A549 treated with DMSO at 1 μM for 4 hours (cell line): ENCODE data around the gene ZNF791. TPM values are rescaled to one million over a fixed set of nuclear protein-coding genes. Genes with fewer than 3 reads are reported as not detected.

Experiments
- total RNA-seq: library from RNA; stranded (reverse); fragments of 200-300 nt; extraction: Qiagen RNA extraction; gene quantifications from 5 replicates; pipeline ENCODE4 v1.2.3, GENCODE V29; 2022; ENCODE audit warnings: low read depth

ZNF791 gene
- 4.7 to 6.6 TPM (median 6.2 TPM) in 5 replicates for total RNA-seq

DNA sequence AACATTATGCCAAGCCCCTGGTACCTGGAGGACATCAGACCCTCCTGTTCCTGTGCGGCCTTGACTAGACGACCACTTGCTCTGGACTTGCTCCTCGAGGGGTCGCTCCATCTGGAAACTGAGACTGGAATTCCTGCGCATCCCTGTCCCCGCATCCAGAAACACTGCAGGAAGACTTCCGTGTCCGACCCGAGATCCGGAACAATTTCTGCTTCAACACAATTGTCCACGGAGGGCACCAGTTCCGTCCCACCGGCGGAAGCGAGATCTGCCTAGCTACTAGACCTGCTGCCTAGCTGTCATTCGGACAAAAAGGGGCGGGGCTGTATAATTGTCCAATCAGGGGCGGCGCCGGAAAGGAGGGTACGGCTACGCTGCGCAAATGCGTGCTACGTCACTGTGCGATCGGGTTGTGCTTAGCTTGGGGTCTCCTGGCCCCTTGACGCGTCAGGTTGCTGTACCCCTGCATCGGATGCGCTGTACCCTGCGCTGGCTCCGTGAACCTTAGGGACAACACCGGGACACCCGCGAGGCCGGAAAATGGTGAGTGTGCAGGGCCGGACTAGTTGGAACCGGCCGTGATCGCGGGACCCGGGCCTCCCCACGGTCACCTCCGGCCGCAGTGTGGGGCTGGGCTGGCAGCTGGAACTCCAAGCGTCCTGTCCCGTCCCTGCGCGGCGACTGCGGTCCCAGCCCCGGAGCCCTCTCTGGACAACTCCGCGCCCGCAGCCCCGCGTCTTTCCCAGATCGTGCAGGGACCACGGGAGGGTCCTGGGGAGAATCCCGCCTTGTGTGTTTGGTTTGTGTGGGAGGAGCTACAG lies at the start of gene ZNF791, which contains the start of gene ZNF490:
ZNF791 (plus strand) TSS at position 381 of the 821 bp plus-strand sequence; CDS start at position 541, 160 bp downstream.
ZNF490 (minus strand) TSS at position 274 of the 821 bp plus-strand sequence; CDS start at position 141, 133 bp downstream.

DNA sequence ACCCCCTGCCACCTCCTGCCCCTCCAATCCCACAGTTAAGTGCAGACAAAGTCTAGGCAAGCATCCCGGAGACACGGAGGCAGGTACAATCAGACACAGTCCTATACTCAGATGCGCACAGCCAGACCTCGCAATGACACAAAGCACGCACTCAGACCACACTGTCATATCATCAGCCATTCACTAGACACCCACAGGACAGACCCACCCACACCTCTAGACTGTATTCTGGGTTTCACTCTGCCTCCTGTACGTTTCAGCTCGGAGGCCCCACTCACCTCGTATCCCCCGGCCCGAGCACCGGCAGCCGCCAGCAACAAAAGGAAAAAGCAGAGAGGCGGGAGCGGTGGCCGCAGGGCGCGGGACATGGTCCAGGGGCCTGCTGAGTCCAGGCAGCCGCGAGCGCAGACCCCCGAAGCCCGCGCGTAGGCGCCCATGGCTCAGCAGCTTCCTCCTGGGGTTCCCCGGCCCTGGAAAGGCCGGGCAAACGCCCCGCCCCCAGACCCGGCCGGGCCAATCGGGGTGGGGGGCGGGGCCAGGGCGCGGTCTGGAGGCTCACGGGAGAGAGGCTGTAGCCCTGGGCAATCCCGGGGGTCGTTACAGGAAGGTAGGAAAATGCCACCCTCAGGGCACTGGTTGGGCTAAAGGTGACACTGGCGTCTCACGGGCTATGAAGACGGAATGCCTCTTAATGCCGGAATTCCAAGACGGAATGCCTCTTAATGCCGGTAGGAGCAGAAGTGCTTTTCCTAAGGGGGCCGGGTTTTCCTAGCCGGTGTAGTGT lies 55.7 kb downstream of the ZNF791 start, which contains the start of the genes MAN2B1 and WDR83:
MAN2B1 (minus strand) TSS at position 478 of the 784 bp plus-strand sequence; CDS start at position 437, 41 bp downstream.
WDR83 (plus strand) TSS at position 543 of the 784 bp plus-strand sequence. CDS start 2,984 bp downstream, outside the sequence.

DNA sequence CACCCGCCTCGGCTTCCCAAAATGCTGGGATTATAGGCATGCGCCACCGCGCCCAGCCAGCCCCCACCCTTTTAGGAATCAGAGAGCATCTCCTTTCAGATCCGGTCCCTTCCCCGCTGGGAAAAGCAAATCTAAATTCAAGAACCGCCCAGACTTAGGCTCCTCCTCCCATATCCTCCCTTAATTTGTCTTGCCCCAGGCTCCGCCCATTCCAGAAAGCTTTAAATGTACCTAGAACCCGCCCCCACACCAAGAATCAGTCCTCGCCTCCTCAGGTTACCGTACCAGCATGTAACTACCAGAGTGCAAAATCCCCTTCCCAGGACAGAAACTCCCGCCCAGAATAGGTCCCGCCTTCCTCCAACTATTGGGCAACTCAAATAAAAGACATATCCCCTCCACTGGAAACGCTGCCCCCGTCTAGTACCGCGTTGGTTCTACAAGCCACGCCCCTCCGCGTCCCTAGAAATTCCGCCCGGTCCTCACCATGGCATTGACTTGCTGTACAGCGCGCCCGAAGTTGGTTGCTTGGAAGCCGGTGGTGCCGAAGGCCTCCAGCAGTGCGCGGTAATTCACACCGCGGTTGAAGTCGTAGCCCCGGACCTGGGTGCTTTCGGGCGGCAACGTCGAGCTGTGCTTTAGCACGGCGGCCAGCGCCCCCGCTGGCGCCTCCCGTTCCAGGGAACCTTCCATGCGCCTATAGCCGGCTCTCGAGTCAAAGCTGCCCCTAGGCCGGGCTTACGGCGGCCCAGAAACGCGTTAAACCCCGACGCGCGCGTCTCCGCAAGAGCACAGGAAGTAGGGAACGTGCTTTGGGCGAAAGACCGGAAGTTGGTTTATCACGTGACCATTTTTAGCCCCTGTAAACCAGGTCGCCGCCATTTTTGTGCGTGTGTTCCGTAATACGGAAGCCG lies 70.6 kb downstream of the ZNF791 start, which contains the start of gene DHPS:
DHPS (minus strand) TSS at position 807 of the 914 bp plus-strand sequence; CDS start at position 693, 114 bp downstream.

Other genes starting within 250 kb of the ZNF791 start
- not detected in 5 replicates for gene ZNF442, start 245.2 kb upstream of the ZNF791 start, total RNA-seq
- 1.4 to 1.7 TPM (median 1.5 TPM) in 5 replicates for gene ZNF799, start 209.6 kb upstream of the ZNF791 start, total RNA-seq
- gene ZNF443, start 169.9 kb upstream of the ZNF791 start, total RNA-seq: 0.89 to 1.4 TPM (median 1.00 TPM) in 5 replicates
- 0.02 to 0.05 TPM in 2 of 5 replicates, not detected in the others for gene ZNF709, start 126.1 kb upstream of the ZNF791 start, total RNA-seq
- 1.7 to 2.6 TPM (median 2.1 TPM) in 5 replicates for gene ZNF564, start 59.4 kb upstream of the ZNF791 start, total RNA-seq
- 0.62 to 1.1 TPM (median 0.84 TPM) in 5 replicates for gene ZNF490, start 107 bp upstream of the ZNF791 start, total RNA-seq
- gene MAN2B1, start 55.8 kb downstream of the ZNF791 start, total RNA-seq: 19.1 to 24.4 TPM (median 20.1 TPM) in 5 replicates
- 9.0 to 11.7 TPM (median 10.3 TPM) in 5 replicates for gene WDR83, start 55.9 kb downstream of the ZNF791 start, total RNA-seq
- gene DHPS, start 71.0 kb downstream of the ZNF791 start, total RNA-seq: 38.6 to 51.8 TPM (median 48.5 TPM) in 5 replicates
- not detected in 5 replicates for gene GNG14, start 77.1 kb downstream of the ZNF791 start, total RNA-seq
- gene FBXW9, start 85.7 kb downstream of the ZNF791 start, total RNA-seq: 10.8 to 13.2 TPM (median 12.6 TPM) in 5 replicates
- 29.7 to 36.8 TPM (median 36.6 TPM) in 5 replicates for gene TNPO2, start 113.0 kb downstream of the ZNF791 start, total RNA-seq
- gene TRIR, start 123.8 kb downstream of the ZNF791 start, total RNA-seq: 135 to 200 TPM (median 176 TPM) in 5 replicates
- gene GET3, start 126.6 kb downstream of the ZNF791 start, total RNA-seq: 78.4 to 98.3 TPM (median 91.2 TPM) in 5 replicates
- gene BEST2, start 140.9 kb downstream of the ZNF791 start, total RNA-seq: 0.06 TPM in 1 of 5 replicates, not detected in the others
- gene HOOK2, start 164.6 kb downstream of the ZNF791 start, total RNA-seq: 7.2 to 12.1 TPM (median 10.4 TPM) in 5 replicates
- gene JUNB, start 180.6 kb downstream of the ZNF791 start, total RNA-seq: 96.9 to 138 TPM (median 119 TPM) in 5 replicates
- 0.59 to 0.91 TPM (median 0.74 TPM) in 5 replicates for gene PRDX2, start 190.9 kb downstream of the ZNF791 start, total RNA-seq
- 0.90 to 13.2 TPM (median 10.8 TPM) in 5 replicates for gene THSD8, start 191.1 kb downstream of the ZNF791 start, total RNA-seq
- 37.4 to 49.2 TPM (median 44.4 TPM) in 5 replicates for gene RNASEH2A, start 195.7 kb downstream of the ZNF791 start, total RNA-seq
- gene RTBDN, start 223.7 kb downstream of the ZNF791 start, total RNA-seq: 0.24 to 0.26 TPM in 2 of 5 replicates, not detected in the others
- gene MAST1, start 227.6 kb downstream of the ZNF791 start, total RNA-seq: 1.9 to 2.9 TPM (median 2.2 TPM) in 5 replicates